HG02981 (cell line): ENCODE results near the gene KCNJ14.
A peak's percentile ranks its signal among the peaks of the same experiment; 100 is the strongest.

Source experiments
- ATAC-seq: cut with Tn5 transposase; IDR thresholded peaks from one replicate; pipeline ENCODE4 v1.9.1; 2021; ENCODE audit warnings: mild to moderate bottlenecking, moderate library complexity; ENCODE audit not compliant: unreplicated experiment

Gene KCNJ14

DNA sequence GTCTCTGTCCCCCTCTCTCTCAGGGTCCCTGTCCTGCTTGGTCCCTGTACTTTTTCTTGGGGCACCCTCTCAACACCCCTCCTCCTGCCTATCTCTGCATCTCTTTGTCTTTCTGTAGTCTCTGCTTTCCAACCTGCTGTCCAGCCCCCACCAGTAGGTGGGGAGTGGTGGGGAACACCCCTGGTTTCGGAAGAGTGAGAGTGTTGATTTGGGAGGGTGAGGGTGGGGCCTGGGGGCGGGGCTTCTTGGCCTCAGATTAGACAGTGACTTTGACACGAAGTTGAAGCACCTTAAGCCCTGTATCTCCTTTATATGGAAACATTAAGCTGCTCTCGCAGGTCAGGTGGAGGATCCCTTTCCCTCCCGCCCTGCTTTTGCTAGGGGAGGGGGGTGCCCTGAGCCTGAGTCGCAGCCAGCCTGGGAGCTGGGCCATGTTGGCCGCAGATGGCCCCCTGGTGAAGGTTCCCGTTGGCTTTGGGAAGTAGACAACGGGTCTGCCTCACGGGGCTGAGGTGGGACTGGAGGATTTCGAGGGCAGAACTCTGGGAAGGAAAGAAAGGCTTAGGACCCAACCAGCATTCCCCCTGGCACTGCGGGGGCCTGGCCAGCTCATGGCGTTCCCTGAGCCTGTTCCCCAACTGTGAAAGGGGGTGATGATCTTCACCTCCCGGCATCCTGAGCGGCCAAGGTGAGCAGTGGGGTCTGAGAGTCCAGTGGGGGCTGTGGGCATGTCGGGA lies at the start of gene KCNJ14:
TSS of gene KCNJ14 (plus strand) at position 404 of the 737 bp plus-strand sequence. CDS start 6,151 bp downstream, outside the sequence.
- no peak for ATAC-seq

- ATAC-seq: no peak
Observed at GRCh38 chr19:48405850-48406249, 49.5 kb upstream of the KCNJ14 start.

DNA sequence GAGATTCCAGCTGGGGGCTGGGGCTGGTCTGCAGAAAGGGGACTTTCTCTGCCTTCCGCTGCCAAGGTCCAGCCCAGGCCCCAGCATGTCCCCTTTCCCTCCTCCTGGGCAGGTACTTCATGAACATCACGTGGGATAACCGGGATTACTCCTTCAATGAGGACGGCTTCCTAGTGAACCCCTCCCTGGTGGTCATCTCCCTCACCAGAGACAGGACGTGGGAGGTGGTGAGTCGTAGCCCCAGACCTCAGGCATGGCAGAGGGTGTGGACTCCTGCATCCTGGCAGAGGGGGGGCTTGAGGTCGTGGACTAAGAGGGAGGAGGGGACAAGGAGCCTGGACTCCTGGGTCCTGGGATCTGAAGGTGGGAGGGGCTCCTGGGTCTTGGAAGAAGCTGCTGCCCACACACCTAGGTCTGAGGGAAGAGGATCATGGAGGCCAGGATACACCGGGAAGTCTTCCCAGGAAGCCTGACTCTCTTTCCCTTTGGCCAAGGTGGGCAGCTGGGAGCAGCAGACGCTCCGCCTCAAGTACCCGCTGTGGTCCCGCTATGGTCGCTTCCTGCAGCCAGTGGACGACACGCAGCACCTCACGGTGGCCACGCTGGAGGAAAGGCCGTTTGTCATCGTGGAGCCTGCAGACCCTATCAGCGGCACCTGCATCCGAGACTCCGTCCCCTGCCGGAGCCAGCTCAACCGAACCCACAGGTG lies 41.3 kb upstream of the KCNJ14 start:
- ATAC-seq: no peak

- no peak for ATAC-seq
Observed at GRCh38 chr19:48415395-48415794, 40.0 kb upstream of the KCNJ14 start.

DNA sequence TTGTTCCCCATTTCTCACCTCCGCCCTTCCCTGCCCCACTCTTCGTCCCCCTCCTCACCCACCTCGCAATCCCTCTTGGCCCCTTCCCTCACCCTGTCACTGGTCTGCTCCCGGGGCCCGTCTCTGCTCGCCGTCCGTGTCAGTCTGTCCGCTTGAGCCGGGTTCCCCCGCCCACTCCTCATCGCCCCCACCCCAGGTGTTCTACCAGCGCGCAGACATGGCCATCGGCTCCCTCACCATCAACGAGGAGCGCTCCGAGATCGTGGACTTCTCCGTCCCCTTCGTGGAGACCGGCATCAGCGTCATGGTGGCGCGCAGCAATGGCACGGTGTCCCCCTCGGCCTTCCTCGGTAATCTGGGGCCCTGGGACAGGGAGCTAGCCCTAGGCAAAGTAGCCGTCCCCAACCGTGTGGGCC lies 39.6 kb upstream of the KCNJ14 start:
- no peak for ATAC-seq

DNA sequence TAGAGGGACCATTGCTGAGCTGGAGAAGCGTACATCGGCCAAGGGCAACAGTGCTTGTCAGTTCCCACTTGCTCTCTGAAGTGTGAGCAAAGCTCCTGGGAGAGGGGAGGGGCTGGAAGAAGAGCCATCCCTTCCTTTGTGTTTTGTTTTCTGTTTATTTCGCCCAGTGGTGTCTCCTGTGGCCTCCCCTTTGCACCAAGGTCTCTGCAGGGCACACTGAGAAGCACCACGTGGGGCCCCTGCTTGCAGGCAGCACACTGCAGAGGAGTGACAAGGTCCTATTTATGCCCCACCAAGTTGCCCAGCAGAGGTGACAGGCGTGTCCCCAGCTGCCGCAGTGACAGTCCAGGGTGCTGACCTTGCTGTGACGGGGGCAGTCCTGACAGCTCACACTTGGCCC lies 38.0 kb upstream of the KCNJ14 start:
- ATAC-seq: no peak

- no peak for ATAC-seq
Observed at GRCh38 chr19:48418317-48419064, 36.9 kb upstream of the KCNJ14 start.

- peak; percentile 66 for ATAC-seq
Observed at GRCh38 chr19:48419158-48419920, 36.0 kb upstream of the KCNJ14 start.

DNA sequence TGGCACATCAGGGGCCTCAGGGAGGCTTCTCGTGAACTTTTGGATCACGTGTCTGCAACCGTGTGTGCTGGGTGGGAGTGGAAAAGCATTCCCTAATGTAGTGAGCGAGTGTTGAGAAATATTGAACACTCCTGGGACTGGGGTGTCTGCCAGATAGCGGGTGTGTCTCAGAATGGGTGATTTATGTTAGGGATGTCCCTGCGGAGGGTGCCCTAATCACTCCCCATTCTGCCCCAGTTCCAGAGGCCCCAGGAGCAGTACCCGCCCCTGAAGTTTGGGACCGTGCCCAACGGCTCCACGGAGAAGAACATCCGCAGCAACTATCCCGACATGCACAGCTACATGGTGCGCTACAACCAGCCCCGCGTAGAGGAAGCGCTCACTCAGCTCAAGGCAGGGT lies 33.8 kb upstream of the KCNJ14 start:
- ATAC-seq: no peak

DNA sequence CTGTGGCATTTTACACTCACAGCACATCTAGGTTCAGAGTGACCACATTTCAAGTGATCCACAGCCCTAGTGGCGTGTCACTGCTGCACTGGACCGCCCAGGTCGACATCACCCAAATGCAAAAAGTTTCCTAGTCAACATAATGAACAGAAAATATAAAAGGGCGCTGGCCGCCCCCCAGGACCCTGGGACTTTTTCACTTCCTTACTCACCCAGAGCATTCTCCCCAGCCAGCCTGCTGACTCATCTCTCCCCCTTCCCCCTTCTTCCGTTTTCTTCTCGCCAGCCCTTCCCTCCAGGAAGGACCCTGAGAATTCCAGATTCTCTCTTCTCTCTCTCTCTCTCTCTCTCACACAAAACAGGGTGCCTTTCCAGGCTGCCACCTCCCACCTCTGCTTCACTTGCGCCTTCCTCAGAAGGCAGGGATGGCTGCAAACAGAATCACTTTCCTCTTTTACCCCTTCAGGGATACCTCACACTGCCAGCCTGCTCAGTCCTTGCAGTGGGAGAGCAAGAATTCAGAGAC lies 30.6 kb upstream of the KCNJ14 start:
- no peak for ATAC-seq

DNA sequence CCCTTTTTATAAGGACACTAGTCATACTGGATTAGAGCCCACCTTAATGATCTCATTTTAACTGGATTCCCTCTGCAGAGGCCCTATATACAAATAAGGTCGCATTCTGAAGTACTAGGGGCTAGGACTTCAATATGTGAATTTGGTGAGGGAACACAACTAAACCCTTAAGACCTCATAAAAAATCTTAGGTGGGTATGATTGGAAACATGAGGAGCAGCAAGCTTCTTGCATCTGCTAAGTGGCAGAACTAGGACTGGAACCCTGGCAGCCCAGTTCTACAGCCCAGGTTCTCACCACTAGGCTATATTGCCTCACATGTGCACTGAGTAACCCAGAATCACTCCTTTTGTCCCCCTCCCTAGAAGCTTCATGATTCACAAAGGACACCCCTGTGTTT lies 26.7 kb upstream of the KCNJ14 start:
- ATAC-seq: no peak

- no peak for ATAC-seq
Observed at GRCh38 chr19:48433337-48433736, 22.0 kb upstream of the KCNJ14 start.

DNA sequence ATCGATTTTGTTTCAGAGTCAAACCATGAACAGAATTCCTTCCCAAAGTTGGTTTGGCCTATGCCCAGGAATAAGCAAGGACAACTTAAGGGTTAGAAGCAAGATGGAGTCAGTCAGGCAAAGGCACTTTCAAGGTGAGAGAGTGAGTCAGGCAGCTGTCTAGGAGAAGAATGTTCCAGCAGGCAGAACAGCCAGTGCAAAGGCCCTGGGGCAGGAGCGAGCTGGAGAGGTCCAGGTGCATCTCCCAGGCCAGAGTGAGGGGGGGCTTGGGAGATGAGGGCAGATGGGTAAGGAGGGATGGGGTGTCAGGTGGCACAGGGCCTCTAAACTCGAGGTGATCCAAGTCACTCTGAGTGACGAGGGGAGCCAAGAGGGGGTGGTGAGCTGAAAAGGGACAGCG lies 18.8 kb upstream of the KCNJ14 start:
- no peak for ATAC-seq

- ATAC-seq: no peak
Observed at GRCh38 chr19:48441360-48442050, 13.9 kb upstream of the KCNJ14 start.

GRCh38 chr19:48442116-48443035 lies 13.0 kb upstream of the KCNJ14 start:
- no peak for ATAC-seq

GRCh38 chr19:48443256-48443655 lies 12.1 kb upstream of the KCNJ14 start:
- no peak for ATAC-seq

GRCh38 chr19:48443731-48444128 lies 11.6 kb upstream of the KCNJ14 start:
- ATAC-seq: no peak

- ATAC-seq: no peak
Observed at GRCh38 chr19:48444129-48444935, 11.0 kb upstream of the KCNJ14 start.

- no peak for ATAC-seq
Observed at GRCh38 chr19:48444936-48445200, 10.5 kb upstream of the KCNJ14 start.
